ENCODE data around the gene FAM222B. TPM values are rescaled to one million over a fixed set of nuclear protein-coding genes. Genes with fewer than 3 reads are reported as not detected.
"Not testable (repeated sequence)": the region's sequence is repeated elsewhere in the genome, so short reads cannot be mapped to it uniquely, and the experiment has no call there.

The FAM222B gene
- total RNA-seq, 2 donors from 2014 or later, result 18.7 to 25.1 TPM

DNA sequence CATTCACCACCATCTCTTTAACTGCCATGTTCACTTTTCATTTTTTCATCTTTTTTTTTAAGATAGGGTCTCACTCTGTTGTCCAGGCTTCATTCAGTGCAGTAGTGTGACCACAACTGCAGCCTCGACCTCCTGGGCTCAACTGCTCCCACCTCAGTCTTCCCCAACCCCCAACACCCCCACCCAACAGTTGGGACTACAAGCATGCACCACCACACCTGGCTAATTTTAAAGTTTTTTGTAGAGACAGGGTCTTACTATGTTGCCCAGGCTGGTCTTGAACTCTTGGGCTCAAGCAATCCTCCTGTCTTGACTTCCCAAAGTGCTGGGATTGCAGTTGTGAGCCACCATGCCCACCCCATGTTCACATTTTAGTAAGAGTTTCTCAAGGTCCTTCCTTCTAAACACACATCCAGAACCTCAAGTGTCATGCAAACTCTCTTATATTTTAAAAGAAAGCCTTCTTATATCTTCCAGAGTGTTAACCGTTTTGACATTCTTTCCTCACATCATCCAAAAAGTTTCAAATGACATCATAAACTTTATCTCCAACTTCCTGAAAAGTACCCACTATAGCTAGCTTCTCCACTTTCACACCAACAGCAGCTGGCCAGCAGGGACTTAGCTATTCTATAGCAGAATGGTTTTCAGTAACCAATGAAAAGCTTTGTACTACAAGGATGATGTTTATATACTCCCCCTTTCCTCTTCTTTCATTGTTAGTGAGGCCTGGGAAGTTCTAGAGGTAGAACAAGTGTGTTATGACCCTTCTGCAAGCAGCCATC lies 49.5 kb downstream of the FAM222B start:
- Mint-ChIP-seq H3K27ac (peak overlapping the region; percentile 48), H3K4me1 (peaks cover 5% of the 10 kb centered on the region), H3K36me3 (ENCODE audit: low read depth) (peaks cover 62% of the 10 kb centered on the region), H3K9me3 (no peaks in the 10 kb centered on the region), H3K4me3 (no peak overlapping the region), H3K27me3 (no peaks in the 10 kb centered on the region)
- ATAC-seq (replicated peaks), result no peak

DNA sequence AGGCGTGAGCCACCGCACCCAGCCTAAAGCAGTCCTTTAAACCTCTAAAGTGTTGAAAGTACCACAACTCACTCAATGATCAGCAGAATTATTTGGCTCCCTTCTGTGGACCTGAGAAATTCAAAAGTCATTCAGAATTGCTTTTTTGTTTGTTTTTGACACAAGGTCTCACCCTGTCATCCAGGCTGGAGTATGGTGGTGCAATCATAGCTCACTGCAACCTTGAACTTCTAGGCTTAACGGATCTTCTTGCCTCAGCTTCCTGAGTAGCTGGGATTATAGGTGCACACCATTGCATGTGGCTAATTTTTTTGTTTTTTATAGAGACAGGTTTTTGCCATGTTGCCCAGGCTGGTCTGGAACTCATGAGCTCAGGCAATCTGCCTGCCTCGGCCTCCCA lies 54.5 kb downstream of the FAM222B start:
- H3K9me3 Mint-ChIP-seq, result no peaks in the 10 kb centered on the region
- peaks cover 2% of the 10 kb centered on the region for H3K4me1 Mint-ChIP-seq
- H3K27me3 Mint-ChIP-seq, result no peaks in the 10 kb centered on the region
- peaks cover 37% of the 10 kb centered on the region for H3K36me3 Mint-ChIP-seq (ENCODE audit: low read depth)
- no peak for ATAC-seq (replicated peaks)
- H3K4me3 Mint-ChIP-seq, result no peak overlapping the region
- no peak overlapping the region for H3K27ac Mint-ChIP-seq

DNA sequence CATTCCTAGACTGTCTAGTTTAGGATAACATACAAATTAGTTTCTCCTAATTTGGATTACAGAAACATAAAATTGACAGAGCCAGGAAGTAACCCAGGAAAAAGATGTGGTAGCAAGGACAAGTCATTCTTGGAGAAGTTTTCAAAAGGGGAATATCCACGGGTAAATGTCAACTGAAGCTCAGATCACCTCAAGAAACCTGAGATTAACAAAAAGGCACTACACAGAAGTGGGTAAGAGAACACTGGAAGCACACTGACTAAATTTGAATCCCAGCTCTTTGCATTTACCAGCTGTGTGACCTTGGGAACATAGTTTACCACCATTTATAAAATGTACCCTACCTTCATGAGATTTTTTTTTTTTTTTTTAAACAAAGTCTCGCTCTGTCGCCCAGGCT lies 59.4 kb downstream of the FAM222B start:
- Mint-ChIP-seq H3K27me3 (no peaks in the 10 kb centered on the region), H3K36me3 (ENCODE audit: low read depth) (peaks cover 37% of the 10 kb centered on the region), H3K9me3 (no peaks in the 10 kb centered on the region), H3K27ac (no peak overlapping the region), H3K4me1 (peaks cover 14% of the 10 kb centered on the region), H3K4me3 (no peak overlapping the region)
- peak; percentile 21 for ATAC-seq (replicated peaks)

DNA sequence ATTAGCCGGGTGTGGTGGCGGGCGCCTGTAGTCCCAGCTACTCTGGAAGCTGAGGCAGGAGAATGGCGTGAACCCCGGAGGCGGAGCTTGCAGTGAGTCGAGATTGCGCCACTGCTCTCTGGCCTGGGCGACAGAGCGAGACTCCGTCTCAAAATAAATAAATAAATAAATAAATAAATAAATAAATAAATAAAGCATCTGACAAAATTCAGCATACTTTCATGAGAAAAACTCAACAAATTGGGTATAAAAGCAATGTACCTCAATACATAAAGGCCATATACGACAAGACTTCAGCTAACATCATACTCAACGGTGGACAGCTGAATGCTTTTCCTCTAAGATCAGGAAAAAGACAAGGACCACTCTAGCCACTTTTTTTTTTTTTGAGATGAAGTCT lies 63.0 kb downstream of the FAM222B start:
- not testable (repeated sequence) for H3K4me3 Mint-ChIP-seq; H3K27ac Mint-ChIP-seq; ATAC-seq (replicated peaks); H3K27me3 Mint-ChIP-seq; H3K9me3 Mint-ChIP-seq
- peaks cover 44% of the 10 kb centered on the region for H3K36me3 Mint-ChIP-seq (ENCODE audit: low read depth)
- H3K4me1 Mint-ChIP-seq, result peaks cover 26% of the 10 kb centered on the region

DNA sequence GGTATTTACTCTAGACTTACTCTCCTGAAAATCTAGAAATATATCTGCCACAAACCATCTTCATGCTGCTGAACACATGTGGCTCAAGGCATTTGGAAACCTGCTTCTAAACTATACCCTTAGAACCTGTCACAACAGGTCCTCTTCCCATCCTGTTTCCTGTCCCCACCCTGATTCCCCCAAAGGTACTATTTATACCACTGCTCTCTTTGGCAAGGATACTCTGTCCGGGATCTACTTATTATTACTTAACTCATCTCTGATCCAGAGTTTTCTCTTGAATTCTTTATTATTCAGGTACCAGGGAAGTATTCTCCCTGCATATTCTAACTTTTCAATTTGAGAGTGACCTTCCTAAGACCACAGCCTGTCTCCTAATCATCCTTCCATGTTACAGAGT lies 65.4 kb downstream of the FAM222B start:
- Mint-ChIP-seq H3K9me3 (no peaks in the 10 kb centered on the region), H3K4me1 (peaks cover 29% of the 10 kb centered on the region), H3K36me3 (ENCODE audit: low read depth) (peaks cover 65% of the 10 kb centered on the region), H3K27ac (peak overlapping the region; percentile 71), H3K27me3 (no peaks in the 10 kb centered on the region), H3K4me3 (no peak overlapping the region)
- no peak for ATAC-seq (replicated peaks)

DNA sequence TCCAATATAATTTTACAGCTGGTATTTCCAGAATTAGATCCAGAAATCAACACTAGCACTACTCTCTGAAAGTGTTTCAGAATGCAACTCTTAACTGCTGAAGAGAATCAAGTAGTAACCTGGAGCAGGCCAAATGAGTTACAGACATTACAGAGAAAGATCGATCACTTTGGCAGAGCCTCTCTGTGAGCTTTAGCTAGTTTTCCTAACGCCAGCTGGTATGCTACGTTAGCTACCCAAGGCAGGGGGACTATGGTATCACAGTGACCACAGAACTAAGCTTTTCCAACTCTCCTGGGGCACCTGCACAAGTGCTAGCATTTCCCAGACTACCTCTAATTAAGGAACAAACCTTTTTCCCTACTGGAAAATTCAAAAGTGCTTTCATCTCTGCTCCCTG lies 68.4 kb downstream of the FAM222B start:
- no peaks in the 10 kb centered on the region for H3K9me3 Mint-ChIP-seq
- H3K36me3 Mint-ChIP-seq (ENCODE audit: low read depth), result peaks cover 62% of the 10 kb centered on the region
- peaks cover 30% of the 10 kb centered on the region for H3K4me1 Mint-ChIP-seq
- H3K27me3 Mint-ChIP-seq, result no peaks in the 10 kb centered on the region
- H3K27ac Mint-ChIP-seq, result peak overlapping the region; percentile 66
- ATAC-seq (replicated peaks), result peak; percentile 15
- H3K4me3 Mint-ChIP-seq, result no peak overlapping the region

DNA sequence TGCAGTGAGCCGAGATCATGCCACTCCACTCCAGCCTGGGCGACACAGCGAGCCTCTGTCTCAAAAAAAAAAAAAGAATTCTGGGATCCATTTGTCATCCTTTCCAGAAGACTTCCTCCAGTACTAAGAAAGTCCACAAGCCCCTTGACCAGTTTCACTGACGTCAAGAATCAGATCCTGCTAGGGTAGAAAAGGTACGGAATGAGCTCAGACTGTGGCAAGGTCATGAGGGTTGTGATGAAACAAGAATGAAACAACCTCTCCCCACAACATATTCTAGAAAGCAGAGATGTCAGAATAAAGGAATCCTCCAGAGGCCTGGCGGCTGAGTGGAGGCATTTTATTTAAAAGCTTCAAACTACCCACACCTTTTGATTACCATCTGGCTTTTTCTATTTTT lies 68.9 kb downstream of the FAM222B start:
- Mint-ChIP-seq H3K4me3 (no peak overlapping the region), H3K4me1 (peaks cover 25% of the 10 kb centered on the region), H3K27me3 (no peaks in the 10 kb centered on the region), H3K9me3 (no peaks in the 10 kb centered on the region), H3K27ac (peak overlapping the region; percentile 66), H3K36me3 (ENCODE audit: low read depth) (peaks cover 59% of the 10 kb centered on the region)
- peak; percentile 93 for ATAC-seq (replicated peaks)

DNA sequence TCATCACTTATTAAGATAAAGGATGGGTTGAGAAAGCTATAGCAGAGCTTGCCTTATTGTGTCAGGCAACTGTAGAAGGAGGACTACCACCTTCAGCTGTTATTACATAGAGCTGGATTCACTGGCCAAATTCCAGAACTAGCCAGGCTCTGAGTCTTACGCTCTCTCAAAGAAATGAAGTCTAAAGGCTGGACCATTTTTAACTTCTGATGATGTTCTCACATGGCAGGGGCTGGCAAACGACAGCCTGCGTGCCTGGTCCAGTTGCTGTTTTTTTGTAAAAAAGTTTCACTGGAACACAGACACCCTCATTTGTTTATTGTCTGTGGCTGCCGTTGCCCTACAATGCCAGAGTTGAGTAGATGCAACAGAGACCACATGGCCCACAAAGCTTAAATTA lies 77.6 kb downstream of the FAM222B start:
- Mint-ChIP-seq H3K9me3 (no peaks in the 10 kb centered on the region), H3K27me3 (no peaks in the 10 kb centered on the region), H3K27ac (peak overlapping the region; percentile 84), H3K36me3 (ENCODE audit: low read depth) (peaks cover 85% of the 10 kb centered on the region), H3K4me1 (peaks cover 26% of the 10 kb centered on the region), H3K4me3 (peak overlapping the region; percentile 16)
- no peak for ATAC-seq (replicated peaks)

DNA sequence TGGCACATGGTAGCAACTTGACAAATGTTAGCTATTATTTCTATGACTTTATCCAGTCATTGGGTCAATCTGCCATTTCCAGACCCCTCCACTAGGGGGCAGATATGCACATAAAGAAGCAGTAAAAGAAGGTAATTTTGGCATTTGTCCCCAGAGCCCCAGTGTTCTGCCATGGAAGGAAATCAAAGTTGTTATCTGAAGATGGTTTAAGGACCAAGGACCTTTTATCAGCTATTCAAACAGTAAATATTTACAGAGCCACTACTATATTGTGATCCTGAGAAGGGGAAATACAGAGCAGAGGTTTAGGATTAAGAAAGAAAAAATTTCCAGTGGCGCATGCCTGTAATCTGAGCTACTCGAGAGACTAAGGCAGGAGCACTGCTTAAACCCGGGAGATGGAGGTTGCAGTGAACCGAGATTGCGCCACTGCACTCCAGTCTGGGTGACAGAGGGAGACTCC lies 78.8 kb downstream of the FAM222B start:
- peaks cover 90% of the 10 kb centered on the region for H3K36me3 Mint-ChIP-seq (ENCODE audit: low read depth)
- H3K4me1 Mint-ChIP-seq, result peaks cover 20% of the 10 kb centered on the region
- H3K27ac Mint-ChIP-seq, result peak overlapping the region; percentile 70
- no peaks in the 10 kb centered on the region for H3K27me3 Mint-ChIP-seq
- H3K9me3 Mint-ChIP-seq, result no peaks in the 10 kb centered on the region
- ATAC-seq (replicated peaks), result peak; percentile 41
- H3K4me3 Mint-ChIP-seq, result peak overlapping the region; percentile 50

DNA sequence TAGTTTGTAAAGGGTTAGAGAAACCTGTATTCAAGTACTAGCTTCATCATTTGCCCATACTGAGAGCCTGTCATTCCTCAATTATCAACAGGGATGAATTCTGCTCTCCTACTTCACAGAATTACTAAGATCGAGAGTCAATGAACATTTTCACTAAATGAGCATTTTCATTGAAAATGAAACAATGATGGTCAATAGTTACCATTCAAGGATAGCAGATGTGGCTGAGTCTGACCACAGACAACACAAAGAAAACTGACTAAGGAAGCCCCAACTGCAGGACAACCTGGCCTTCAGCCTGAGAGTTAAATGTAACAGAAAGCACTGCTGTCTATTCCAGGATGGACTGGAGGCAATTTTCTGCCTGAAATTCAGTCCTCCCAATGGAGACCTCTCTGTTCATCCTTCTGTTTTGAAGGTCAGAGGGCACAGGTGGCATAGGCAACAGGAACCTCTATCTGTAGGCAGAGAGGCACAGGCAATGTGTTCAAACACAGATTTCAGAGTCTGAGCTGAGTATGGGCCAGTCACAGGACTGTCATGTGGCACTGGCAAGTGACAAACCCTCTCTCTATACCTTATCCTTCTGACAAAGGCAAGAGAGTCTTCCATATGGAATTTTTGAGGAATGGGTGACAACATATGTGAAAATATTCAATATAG lies 79.3 kb downstream of the FAM222B start:
- peak overlapping the region; percentile 70 for H3K27ac Mint-ChIP-seq
- H3K27me3 Mint-ChIP-seq, result no peaks in the 10 kb centered on the region
- peak overlapping the region; percentile 50 for H3K4me3 Mint-ChIP-seq
- H3K36me3 Mint-ChIP-seq (ENCODE audit: low read depth), result peaks cover 90% of the 10 kb centered on the region
- peak; percentile 88 for ATAC-seq (replicated peaks)
- H3K4me1 Mint-ChIP-seq, result peaks cover 20% of the 10 kb centered on the region
- no peaks in the 10 kb centered on the region for H3K9me3 Mint-ChIP-seq

DNA sequence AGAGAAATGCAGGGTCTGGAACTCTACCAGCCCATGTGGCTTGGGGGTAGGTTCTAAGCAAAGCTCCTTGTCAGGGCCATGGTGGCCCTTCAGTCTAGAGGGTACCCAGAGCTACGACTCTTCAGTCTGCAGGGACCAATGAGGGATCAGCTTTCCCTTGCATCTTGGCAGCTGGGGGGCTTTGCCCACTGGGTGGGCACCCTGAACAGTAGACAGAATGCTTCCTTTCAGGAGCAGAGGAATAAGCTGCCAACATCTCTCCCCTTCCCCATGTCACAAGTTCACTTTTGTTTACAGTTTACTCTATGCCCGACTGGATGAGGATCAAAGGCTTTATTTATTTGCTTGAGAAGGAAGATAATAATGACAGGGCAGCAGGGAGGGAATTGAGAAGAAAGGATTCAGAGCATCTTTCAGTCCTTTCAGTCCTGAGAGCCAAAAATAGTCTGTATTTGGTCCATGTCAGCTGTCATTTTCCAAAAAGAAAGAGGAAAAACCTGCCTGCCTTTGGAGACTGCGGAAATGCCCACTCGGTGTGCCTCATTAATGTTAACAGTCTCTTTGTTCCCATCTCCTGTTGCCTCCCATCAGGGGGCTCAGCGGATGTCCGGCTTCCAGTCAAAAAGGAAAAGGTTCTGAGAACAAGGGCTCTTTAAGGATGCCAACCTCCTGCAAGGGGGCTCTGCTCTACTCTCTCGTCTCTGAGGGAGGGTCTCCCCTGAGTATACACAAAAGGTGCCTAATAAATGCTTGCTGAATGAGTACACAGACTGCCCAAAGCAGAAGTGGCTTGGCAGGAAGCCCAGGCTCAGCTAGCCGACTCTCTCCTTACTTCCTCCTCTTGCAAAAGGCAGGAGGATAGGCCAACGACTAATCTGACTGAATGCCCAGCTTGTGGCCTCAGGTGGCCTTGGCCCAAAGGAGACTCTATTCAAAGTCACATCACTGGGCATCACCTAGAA lies 81.7 kb downstream of the FAM222B start:
- Mint-ChIP-seq H3K9me3 (no peaks in the 10 kb centered on the region), H3K27me3 (no peaks in the 10 kb centered on the region), H3K4me1 (peaks cover 20% of the 10 kb centered on the region), H3K36me3 (ENCODE audit: low read depth) (peaks cover 94% of the 10 kb centered on the region), H3K27ac (peak overlapping the region; percentile 67), H3K4me3 (peak overlapping the region; percentile 16)
- ATAC-seq (replicated peaks), result no peak

DNA sequence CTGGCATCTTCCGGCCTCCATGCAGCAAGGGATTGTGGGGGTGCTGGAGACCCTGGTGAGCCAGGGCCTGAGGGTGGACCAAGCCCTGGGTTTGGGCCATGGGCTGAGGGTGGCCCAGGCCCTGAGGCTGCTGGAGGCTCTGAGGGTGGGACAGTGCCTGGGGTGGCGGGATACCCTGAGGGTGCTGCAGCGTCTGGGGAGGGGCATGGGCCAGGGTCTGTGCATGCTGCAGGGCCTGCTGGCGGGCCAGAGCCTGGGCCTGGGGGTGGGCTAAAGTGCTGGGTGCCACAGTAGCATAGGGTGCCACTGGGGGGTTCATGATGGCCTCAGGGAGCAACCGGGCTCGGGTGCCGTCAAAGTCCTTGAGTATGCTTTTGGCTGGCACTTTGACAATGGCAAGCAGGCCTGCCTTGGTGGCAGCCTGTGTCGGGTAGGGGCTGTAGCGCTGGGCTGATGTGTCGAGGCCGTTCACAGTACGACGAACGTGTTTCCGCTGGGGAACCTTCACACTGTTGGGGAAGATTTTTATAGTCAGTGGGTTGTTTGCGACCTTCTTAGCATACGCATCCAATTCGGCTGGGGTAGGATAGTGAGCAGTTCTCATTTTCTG lies 83.2 kb downstream of the FAM222B start:
- H3K4me1 Mint-ChIP-seq, result peaks cover 14% of the 10 kb centered on the region
- no peak overlapping the region for H3K27ac Mint-ChIP-seq
- peaks cover 83% of the 10 kb centered on the region for H3K36me3 Mint-ChIP-seq (ENCODE audit: low read depth)
- H3K27me3 Mint-ChIP-seq, result no peaks in the 10 kb centered on the region
- H3K4me3 Mint-ChIP-seq, result no peak overlapping the region
- no peak for ATAC-seq (replicated peaks)
- H3K9me3 Mint-ChIP-seq, result no peaks in the 10 kb centered on the region

DNA sequence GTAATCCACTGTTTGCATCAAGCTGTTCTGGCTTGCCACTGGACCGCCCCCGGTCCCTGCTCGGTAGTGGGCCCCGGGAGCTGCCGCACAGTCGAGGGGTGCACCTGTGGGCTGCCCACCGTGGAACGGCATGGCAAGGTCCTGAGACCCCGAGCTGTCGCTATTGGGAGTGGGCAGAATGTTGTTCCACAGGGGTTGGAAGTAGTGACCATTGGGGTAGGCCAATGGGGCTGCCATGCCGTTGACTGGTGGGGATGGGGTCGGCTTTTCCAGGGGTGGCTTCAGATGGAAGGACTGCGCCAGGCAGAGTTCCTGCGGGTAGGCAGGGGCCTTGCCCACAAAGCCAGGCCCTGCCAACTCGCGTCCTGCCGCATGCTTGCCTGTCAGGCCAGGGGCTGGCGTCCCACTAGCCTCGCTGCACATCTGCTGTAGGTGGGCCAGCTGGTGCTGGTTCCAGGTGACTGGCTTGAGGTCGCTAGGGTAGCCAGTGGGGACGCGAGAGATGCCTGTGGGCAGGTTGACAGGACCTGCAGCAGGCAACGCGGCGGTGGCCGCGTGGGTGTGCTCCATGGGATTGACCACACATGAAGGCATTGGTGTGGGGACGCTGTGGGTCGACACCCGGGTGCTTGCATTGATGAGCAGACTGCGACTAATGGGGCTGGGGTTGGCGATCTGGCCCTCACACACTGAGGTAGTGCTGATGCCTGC lies 84.0 kb downstream of the FAM222B start:
- Mint-ChIP-seq H3K27ac (no peak overlapping the region), H3K4me1 (peaks cover 9% of the 10 kb centered on the region), H3K36me3 (ENCODE audit: low read depth) (peaks cover 78% of the 10 kb centered on the region), H3K27me3 (no peaks in the 10 kb centered on the region), H3K9me3 (no peaks in the 10 kb centered on the region), H3K4me3 (no peak overlapping the region)
- no peak for ATAC-seq (replicated peaks)
